ENCODE measurements around the gene BLID. TPM values are rescaled to one million over a fixed set of nuclear protein-coding genes. Genes with fewer than 3 reads are reported as not detected.

The BLID gene
- total RNA-seq, 2 donors from 2014 or later: 3.3 TPM; not detected in 1

DNA sequence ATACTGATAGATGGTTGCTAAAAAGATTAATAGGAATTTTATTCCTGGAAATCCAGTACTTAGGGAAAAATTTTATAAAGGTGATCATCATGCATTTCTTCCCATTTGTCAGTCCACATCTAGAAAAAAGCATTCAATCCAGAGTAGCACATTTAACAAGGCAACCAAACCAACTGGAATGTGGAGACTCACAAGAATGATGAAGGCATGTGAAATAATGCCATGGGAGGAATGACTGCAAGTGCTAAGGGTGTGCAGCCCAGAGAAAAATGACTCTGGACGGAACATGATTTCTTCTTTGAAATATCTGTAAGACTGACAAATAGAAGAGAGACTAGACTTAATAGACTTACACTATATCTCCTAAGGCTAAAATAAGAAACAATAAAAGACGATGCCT, 33.8 kb downstream of the BLID start:
- no peaks in the 10 kb centered on the region for H3K36me3 ChIP-seq
- TF ChIP-seq POLR2A (IDR thresholded peaks at IDR 0.05) (no peak), POLR2AphosphoS5 (IDR thresholded peaks at IDR 0.05) (no peak)
- TF ChIP-seq, protein P1, sequence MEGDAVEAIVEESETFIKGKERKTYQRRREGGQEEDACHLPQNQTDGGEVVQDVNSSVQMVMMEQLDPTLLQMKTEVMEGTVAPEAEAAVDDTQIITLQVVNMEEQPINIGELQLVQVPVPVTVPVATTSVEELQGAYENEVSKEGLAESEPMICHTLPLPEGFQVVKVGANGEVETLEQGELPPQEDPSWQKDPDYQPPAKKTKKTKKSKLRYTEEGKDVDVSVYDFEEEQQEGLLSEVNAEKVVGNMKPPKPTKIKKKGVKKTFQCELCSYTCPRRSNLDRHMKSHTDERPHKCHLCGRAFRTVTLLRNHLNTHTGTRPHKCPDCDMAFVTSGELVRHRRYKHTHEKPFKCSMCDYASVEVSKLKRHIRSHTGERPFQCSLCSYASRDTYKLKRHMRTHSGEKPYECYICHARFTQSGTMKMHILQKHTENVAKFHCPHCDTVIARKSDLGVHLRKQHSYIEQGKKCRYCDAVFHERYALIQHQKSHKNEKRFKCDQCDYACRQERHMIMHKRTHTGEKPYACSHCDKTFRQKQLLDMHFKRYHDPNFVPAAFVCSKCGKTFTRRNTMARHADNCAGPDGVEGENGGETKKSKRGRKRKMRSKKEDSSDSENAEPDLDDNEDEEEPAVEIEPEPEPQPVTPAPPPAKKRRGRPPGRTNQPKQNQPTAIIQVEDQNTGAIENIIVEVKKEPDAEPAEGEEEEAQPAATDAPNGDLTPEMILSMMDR (IDR thresholded peaks at IDR 0.05): no peak
- H3K27me3 ChIP-seq (replicated peaks; ENCODE audit: insufficient read depth): no peaks in the 10 kb centered on the region
- H3K27ac ChIP-seq: no peak overlapping the region
- intact Hi-C loops (cut with DNase I): no loop called here
- no peaks in the 10 kb centered on the region for H3K4me1 ChIP-seq (replicated peaks)
- no peak overlapping the region for H3K4me3 ChIP-seq
- no peaks in the 10 kb centered on the region for H3K9me3 ChIP-seq
- DNase-seq (ENCODE audit: low spot score): no peak
- WGBS: 96% methylated on average over 2 of the region's 2 CpGs

DNA sequence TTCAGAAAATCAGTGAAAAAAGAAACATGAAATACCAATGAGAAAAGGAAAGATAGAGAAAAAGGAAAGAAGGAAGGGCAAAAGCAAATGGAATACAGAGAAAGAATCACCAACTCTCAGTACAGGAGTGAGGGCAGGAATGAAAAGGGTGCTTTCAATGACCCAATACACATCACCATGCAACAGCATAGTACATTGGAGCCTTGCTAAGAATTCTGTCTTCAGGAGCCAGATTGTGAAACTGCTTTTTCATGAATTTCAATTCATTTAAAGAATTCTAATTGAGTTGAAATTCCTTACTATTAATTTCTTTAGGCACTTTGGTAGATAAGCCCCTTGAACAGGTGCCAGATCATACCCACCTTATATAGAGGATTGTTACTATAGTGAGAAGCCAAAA, 34.9 kb downstream of the BLID start:
- intact Hi-C loops (cut with DNase I): no loop called here
- H3K36me3 ChIP-seq: no peaks in the 10 kb centered on the region
- H3K27ac ChIP-seq: no peak overlapping the region
- H3K4me1 ChIP-seq (replicated peaks): no peaks in the 10 kb centered on the region
- H3K9me3 ChIP-seq: no peaks in the 10 kb centered on the region
- no peak for DNase-seq (ENCODE audit: low spot score)
- H3K4me3 ChIP-seq: no peak overlapping the region
- H3K27me3 ChIP-seq (replicated peaks; ENCODE audit: insufficient read depth): no peaks in the 10 kb centered on the region
- TF ChIP-seq, protein P1 (IDR thresholded peaks at IDR 0.05): no peak
- no peak for TF ChIP-seq POLR2A (IDR thresholded peaks at IDR 0.05)
- TF ChIP-seq POLR2AphosphoS5 (IDR thresholded peaks at IDR 0.05): no peak

DNA sequence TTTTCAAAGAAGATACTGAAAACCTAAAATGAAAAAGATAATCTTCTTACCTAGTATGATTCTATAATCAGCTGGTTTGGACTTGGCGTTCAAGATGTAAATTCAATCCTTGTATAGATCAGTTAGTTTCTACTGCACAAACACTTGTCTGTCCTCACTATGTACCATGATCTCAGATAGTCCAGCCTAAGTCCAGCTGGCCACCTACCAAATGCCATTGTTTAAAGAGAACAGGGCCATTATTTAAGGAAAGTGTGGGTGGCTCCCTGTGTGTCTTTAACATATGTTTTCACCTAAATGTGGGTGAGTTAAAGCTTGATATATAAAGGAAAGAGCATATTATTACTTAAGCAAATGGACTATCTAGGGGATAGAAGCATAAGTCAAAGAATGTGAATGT, 38.6 kb downstream of the BLID start:
- Histone ChIP-seq H3K27me3 (replicated peaks; ENCODE audit: insufficient read depth) (no peaks in the 10 kb centered on the region), H3K27ac (no peak overlapping the region), H3K36me3 (no peaks in the 10 kb centered on the region), H3K4me3 (no peak overlapping the region), H3K4me1 (replicated peaks) (no peaks in the 10 kb centered on the region), H3K9me3 (no peaks in the 10 kb centered on the region)
- no peak for TF ChIP-seq POLR2A (IDR thresholded peaks at IDR 0.05)
- TF ChIP-seq POLR2AphosphoS5 (IDR thresholded peaks at IDR 0.05): no peak
- TF ChIP-seq, protein P1 (IDR thresholded peaks at IDR 0.05): no peak
- WGBS: 77% methylated on average over 1 of the region's 1 CpG
- no peak for DNase-seq (ENCODE audit: low spot score)
- intact Hi-C loops (cut with DNase I): no loop called here

DNA sequence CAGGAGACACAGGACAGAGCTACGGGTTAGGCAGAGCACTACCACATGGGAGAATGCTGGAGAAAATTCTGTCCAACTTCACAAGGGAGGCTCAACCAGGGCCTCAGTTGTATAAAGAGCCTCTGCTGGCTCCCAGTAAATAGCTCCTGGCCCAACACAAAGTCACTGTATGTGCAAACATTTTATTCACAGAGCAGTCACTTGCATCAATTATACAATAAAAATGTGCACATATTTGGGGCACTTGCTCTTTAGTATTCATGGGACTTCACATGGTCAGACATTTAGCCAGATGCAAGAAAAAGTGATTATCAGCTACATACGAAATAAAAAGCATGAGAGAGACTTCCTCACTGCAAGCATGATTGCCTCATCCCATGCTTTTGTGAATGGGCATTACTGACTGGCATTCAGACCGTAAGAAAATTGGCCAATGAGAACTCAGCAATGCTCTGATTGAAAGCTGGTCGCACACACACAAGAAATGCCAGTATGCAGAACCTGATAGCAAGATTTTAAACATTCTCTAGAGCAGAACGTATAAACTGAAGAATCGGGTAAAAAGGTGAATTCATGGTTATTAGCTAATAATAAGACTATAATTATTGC, 39.4 kb downstream of the BLID start:
- Histone ChIP-seq H3K4me3 (no peak overlapping the region), H3K9me3 (no peaks in the 10 kb centered on the region), H3K27ac (no peak overlapping the region), H3K27me3 (replicated peaks; ENCODE audit: insufficient read depth) (no peaks in the 10 kb centered on the region), H3K36me3 (no peaks in the 10 kb centered on the region), H3K4me1 (replicated peaks) (no peaks in the 10 kb centered on the region)
- intact Hi-C loops (cut with DNase I): no loop called here
- no peak for TF ChIP-seq POLR2A (IDR thresholded peaks at IDR 0.05)
- no peak for TF ChIP-seq POLR2AphosphoS5 (IDR thresholded peaks at IDR 0.05)
- TF ChIP-seq, protein P1 (IDR thresholded peaks at IDR 0.05): no peak
- WGBS: 90% methylated on average over 6 of the region's 6 CpGs
- DNase-seq (ENCODE audit: low spot score): no peak

DNA sequence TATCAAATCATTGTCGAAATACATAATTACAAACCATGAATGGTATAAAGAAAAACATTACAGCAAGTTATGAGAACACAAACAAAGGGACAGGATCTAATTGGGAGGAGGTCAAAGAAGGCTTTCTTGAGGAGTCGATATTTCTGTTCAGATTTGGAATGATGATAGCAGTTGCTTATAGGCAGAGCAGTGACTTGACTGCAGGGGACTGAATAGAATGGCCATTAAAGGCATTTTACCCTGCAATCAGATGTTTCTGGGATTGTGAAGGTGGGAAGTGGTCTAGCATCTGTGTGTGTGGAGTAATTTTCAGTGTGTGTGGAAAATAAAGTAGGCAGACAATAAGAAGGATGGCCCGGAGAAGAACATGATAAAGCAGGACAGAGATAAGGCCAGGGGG, 41.0 kb downstream of the BLID start:
- TF ChIP-seq POLR2A (IDR thresholded peaks at IDR 0.05): no peak
- TF ChIP-seq, protein P1 (IDR thresholded peaks at IDR 0.05): no peak
- TF ChIP-seq POLR2AphosphoS5 (IDR thresholded peaks at IDR 0.05): no peak
- H3K9me3 ChIP-seq: no peaks in the 10 kb centered on the region
- H3K4me1 ChIP-seq (replicated peaks): no peaks in the 10 kb centered on the region
- H3K27ac ChIP-seq: no peak overlapping the region
- no peaks in the 10 kb centered on the region for H3K27me3 ChIP-seq (replicated peaks; ENCODE audit: insufficient read depth)
- intact Hi-C loops (cut with DNase I): no loop called here
- no peak for DNase-seq (ENCODE audit: low spot score)
- no peaks in the 10 kb centered on the region for H3K36me3 ChIP-seq
- WGBS: 77% methylated on average over 3 of the region's 3 CpGs
- no peak overlapping the region for H3K4me3 ChIP-seq

Measured in prostate gland (tissue), 2 donors.